HL-60/S4 treated with retinoic acid at 250 ng/mL for 4 days and 3 days (cell line): ENCODE results near the gene GRSF1.
"Not testable (repeated sequence)": the region's sequence is repeated elsewhere in the genome, so short reads cannot be mapped to it uniquely, and the experiment has no call there.

Source experiments
- in situ Hi-C: fragments of 300-500 bp; cut with MboI; formaldehyde crosslinking; loops from 2 replicates; pipeline ENCODE4 v1.7.0; 2022; ENCODE audit warnings: low sequenced_read_pairs

Gene GRSF1

DNA sequence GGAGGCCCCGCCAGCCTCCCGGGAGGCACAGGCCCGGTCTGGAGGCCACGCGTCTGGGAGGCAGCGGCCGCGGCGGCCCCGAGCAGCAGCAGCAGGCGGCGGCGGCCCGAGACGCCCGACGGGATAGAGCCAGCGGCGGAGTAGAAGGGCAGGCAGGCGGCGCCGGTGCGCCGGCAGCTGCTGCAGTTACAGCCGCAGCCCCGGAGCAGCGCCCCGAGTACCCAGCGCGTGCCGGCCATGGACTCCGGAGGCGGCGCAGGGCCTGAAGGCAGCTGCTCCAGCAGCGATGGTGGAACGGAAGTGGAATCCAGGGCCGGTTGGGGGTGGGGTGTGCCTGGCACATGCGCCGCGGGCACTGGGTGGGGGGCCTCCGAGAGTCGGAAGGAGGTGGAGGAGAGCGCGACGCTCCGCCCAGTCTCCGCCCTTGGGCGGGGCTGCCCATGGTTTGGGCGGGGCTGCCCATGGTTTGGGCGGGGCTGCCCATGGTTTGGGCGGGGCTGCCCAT, at the start of gene GRSF1:
Gene GRSF1 (minus strand): TSS at position 302 of the 505 bp plus-strand sequence. CDS start 63 bp downstream, at position 239.
- in situ Hi-C loops = no loop called here

GRCh38 chr4:70885174-70885573, 45.5 kb upstream of the GRSF1 start:
- in situ Hi-C loops = no loop called here

DNA sequence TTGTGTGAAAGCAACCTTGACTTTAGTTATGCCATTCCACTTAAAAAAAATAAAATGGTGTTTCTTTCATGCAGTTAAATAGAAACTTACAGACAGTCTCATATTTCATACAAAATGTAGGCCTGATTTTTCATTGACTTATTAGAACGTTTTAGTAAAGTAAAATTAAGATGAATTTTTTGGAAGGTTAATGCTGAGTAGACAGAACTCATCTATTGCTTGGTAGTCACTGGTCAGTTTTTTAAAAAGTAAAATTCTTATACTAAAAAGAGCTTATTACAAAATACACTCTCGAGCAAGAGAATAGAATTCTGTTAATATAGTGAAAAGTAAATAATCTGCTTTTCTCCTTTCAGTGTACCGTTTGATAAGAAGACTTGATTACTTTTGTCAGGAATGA, 41.0 kb upstream of the GRSF1 start:
- in situ Hi-C loops = no loop called here

- in situ Hi-C loops = no loop called here
These were observed 37.9 kb upstream of the GRSF1 start for GRCh38 chr4:70877556-70877955.

- in situ Hi-C loops = no loop called here
These were observed 34.8 kb upstream of the GRSF1 start for GRCh38 chr4:70874268-70875156.

GRCh38 chr4:70873216-70873615, 33.5 kb upstream of the GRSF1 start:
- in situ Hi-C loops = no loop called here

GRCh38 chr4:70868778-70869177, 29.1 kb upstream of the GRSF1 start:
- in situ Hi-C loops = no loop called here

DNA sequence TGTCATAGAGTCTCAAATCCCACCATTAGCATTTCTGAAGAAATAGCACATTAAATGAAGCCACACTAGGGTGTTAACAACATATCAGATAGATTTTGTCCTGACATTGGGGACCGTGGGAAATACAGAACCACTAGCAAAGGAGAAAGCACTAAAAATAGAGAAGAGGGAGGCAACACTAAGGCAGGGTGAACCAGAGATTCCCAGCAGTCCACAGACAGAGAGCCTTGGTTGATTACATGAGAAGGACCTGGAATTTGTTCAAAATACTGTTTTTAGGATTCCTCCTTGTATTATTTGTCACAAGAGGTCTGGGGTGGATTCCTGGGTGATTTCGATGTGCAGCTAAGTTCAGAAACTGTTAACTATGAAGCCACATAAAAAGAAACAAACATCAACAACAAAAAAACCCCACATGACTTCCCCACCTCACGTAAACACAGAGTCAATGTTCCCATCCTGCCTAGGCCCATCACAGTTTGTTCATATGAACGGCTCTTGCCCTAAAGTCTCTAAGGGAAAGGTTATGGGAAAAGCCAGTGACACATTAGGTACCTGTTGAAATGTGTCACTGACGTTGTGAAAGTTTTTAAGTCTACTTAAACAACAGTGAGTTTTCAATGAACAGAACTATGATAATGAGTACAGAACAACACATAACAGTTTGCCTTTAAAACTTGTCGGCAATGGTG, 23.6 kb upstream of the GRSF1 start:
- in situ Hi-C loops = no loop called here

- in situ Hi-C loops = no loop called here
These were observed 19.4 kb upstream of the GRSF1 start for GRCh38 chr4:70859066-70859465.

DNA sequence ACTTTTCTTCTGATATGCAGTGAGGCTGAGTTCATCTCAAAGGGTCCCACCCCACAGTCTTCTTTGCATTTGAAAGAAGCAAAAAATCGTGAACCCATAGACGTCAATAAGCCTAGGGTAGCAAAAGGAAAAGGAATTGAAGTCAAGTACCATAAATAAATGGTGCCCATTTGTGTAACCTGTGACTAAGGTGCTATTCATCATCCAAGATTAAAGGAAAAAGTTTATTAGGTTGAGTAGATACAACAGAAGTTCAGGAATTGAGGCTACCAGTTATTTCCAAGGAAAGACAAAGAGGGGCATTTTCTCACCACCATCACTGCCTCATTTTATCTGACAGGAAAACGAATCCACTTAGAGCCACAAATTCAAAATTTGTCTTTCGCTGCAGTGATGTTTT, 18.8 kb upstream of the GRSF1 start:
- in situ Hi-C loops = no loop called here

GRCh38 chr4:70855464-70855863, 15.8 kb upstream of the GRSF1 start:
- in situ Hi-C loops = no loop called here

DNA sequence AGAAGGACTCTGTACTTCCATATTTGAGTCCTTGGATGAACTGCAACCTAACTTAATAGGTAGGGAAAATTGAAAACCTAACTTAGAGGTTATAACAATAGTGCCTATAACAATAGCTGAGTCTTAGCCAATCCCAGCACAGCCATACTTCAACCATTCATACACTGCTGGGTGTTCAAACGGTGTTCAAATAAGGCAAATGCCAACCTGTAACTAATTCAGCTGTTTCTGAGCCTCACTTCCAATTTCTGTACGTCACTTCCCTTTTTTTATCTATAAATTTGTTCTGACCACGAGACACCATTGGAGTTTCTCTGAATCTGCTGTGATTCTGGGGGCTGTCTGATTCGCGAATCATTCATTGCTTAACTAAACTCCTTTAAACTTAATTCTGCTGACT, 9.6 kb upstream of the GRSF1 start:
- in situ Hi-C loops = no loop called here

DNA sequence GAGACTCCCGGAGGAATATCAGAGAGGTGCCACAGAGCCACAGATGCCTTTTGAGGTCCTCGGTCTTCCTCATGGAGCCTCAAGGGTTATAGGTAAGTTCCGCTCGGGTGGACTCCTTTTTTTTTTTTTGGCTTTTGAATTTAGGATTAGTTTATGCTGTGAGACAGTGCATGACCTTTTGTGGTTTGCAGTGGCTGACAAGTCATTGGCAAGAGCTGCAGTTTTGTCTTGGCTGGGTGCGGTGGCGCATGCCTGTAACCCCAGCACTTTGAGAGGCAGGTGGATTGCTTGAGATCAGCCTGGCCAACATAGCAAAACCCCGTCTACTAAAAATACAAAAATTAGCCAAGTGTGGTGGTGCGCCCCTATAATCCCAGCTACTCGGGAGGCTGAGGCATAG, 4.5 kb upstream of the GRSF1 start:
- in situ Hi-C loops = no loop called here

DNA sequence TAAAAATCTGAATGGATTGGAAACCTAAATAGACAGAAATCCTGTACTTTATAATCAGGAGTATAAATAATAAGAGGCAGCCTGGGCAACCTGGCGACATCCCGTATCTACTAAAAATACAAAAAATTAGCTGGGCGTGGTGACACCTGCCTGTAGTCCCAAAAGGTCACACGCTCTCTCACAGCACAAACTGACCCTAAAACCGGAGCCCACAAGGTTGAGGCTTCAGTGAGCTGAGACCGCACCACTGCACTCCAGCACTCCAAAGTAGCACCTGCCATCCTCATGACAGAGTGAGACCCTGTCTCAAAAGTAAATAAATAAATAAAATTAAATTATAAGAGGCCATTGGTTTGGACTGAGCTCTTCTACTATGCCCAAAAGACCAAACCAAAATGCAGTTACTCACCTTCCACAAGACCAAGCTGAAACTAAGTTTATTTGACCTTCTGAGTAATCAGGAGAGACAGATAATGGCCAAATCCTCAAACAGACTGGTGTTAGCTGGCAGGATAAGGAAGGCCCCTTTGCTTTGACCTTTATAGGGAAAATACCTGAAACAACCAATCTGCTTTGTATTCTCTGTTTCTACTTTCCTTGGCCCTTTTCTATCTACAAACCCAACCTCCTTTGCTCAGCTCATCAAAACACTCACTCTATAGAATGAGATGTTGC, 3.2 kb upstream of the GRSF1 start:
- in situ Hi-C loops = no loop called here

DNA sequence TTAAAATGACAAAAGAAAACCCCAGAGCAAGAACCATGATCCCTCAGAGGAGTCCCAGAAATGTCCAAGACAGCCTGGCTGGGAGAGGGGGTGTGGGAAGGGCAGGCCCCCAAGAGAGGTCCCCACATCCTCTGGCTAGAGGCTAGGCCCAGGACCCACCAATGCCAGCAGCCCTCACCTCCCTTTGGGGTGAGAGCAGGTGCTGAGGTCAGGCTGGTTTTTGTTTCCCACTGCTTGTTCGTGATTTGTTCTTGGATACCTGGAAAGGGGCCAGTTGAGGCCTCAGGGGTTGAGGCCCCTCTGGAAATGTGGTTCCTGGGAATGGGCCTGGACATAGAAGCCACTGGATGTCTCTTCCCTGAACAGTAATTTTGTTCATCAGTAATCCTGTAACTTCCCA, 2.3 kb upstream of the GRSF1 start:
- in situ Hi-C loops = no loop called here

- in situ Hi-C loops = no loop called here
These were observed 1.5 kb upstream of the GRSF1 start for GRCh38 chr4:70841211-70841610.

DNA sequence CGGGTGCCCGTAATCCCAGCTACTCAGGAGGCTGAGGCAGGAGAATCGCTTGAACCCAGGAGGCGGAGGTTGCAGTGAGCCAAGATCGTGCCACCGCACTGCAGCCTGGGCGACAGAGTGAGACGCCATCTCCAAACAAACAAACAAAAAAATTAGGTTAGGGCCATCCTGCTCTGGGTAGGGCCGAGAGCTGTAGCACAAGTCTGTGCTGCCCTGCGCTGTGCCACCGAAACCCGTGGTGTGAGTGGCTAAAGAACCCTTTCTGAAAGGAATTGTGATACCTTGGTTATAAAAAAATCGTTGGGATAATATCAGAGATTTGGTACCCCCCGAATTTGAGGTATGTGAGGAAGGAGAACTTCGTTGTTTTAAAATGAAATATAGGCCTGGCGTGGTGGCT, 941 bp upstream of the GRSF1 start:
- in situ Hi-C loops = not testable (repeated sequence)

DNA sequence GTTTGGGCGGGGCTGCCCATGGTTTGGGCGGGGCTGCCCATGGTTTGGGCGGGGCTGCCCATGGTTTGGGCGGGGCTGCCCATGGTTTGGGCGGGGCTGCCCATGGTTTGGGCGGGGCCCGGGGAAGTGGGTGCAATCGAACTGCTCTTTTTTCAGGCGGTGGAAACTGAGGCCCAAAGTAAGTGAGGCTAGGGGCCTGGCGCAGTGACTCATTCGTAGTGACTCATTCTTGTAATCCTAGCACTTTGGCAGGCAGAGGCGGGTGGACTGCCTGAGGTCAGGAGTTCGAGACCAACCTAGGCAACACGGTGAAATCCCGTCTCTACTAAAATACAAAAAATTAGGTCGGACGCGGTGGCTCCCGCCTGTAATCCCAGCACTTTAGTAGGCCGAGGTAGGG, 447 bp upstream of the GRSF1 start:
- in situ Hi-C loops = not testable (repeated sequence)

- in situ Hi-C loops = no loop called here
These were observed 763 bp downstream of the GRSF1 start for GRCh38 chr4:70838666-70839588.

GRCh38 chr4:70838204-70838603, 1.5 kb downstream of the GRSF1 start:
- in situ Hi-C loops = no loop called here
